Vagina (tissue), 2 donors: Measurements from ENCODE around the gene SOX14. TPM values are rescaled to one million over a fixed set of nuclear protein-coding genes. Genes with fewer than 3 reads are reported as not detected.

ENCODE experiments used
- DNase-seq, 2 donors: peaks; one replicate each; pipeline ENCODE4 v3.0.0-alpha.2; 2017; ENCODE audit errors: extremely low spot score in 2 of 2
- H3K27ac ChIP-seq: fragments of 200-600 bp; sonication (generic); one replicate; pipeline ENCODE4 v1.5.1; 2019
- H3K27me3 ChIP-seq: fragments of 200-600 bp; sonication (generic); one replicate; pipeline ENCODE4 v1.5.1; 2019
- H3K36me3 ChIP-seq, 2 donors: fragments of 200-600 bp; sonication (generic); one replicate each; pipeline ENCODE4 v1.5.1; 2017 to 2019
- H3K4me1 ChIP-seq: fragments of 200-600 bp; sonication (generic); one replicate; pipeline ENCODE4 v1.5.1; 2019
- H3K4me3 ChIP-seq, 2 donors: fragments of 200-600 bp; sonication (generic); 1 replicate in 1 of 2; 2 replicates in 1 of 2; pipeline ENCODE4 v1.5.1; 2016 to 2019
- H3K9me3 ChIP-seq: fragments of 200-600 bp; sonication (generic); one replicate; pipeline ENCODE4 v1.5.1; 2019
- POLR2A ChIP-seq, 2 donors: fragments of 450-650 bp; IDR thresholded peaks; one replicate each; pipeline ENCODE4 v1.6.1; 2017; ENCODE audit warnings: antibody characterized with exemption in 2 of 2, mild to moderate bottlenecking in 2 of 2, moderate library complexity in 2 of 2
- POLR2AphosphoS5 ChIP-seq, 2 donors: sonication (generic); formaldehyde crosslinking; IDR thresholded peaks; one replicate each; pipeline ENCODE4 v1.9.0; 2017; ENCODE audit warnings: antibody characterized with exemption in 2 of 2, mild to moderate bottlenecking in 2 of 2, low read depth in 1 of 2; ENCODE audit not compliant: insufficient read depth in 1 of 2
- intact Hi-C: fragments of 100-400 bp; cut with DNase I; formaldehyde crosslinking; loops from one replicate; pipeline ENCODE4 v1.15.1; 2023
- total RNA-seq: library from RNA; depleted of rRNA; stranded (reverse); fragments of >200 nt; gene quantifications from one replicate; pipeline ENCODE4 v1.2.3, GENCODE V29; 2016
- TF ChIP-seq, protein P1 (sequence below), 3 experiments: fragments of 450-650 bp in 2 of 3; fragments of 200-600 bp in 1 of 3; sonication (generic) in 1 of 3; IDR thresholded peaks; one replicate each; pipeline ENCODE4 v1.5.1; 2017 to 2019; ENCODE audit warnings: antibody characterized with exemption in 3 of 3, mild to moderate bottlenecking in 2 of 3, moderate library complexity in 2 of 3

SOX14 gene
- total RNA-seq, 1 donor from 2014 or later: not detected

DNA sequence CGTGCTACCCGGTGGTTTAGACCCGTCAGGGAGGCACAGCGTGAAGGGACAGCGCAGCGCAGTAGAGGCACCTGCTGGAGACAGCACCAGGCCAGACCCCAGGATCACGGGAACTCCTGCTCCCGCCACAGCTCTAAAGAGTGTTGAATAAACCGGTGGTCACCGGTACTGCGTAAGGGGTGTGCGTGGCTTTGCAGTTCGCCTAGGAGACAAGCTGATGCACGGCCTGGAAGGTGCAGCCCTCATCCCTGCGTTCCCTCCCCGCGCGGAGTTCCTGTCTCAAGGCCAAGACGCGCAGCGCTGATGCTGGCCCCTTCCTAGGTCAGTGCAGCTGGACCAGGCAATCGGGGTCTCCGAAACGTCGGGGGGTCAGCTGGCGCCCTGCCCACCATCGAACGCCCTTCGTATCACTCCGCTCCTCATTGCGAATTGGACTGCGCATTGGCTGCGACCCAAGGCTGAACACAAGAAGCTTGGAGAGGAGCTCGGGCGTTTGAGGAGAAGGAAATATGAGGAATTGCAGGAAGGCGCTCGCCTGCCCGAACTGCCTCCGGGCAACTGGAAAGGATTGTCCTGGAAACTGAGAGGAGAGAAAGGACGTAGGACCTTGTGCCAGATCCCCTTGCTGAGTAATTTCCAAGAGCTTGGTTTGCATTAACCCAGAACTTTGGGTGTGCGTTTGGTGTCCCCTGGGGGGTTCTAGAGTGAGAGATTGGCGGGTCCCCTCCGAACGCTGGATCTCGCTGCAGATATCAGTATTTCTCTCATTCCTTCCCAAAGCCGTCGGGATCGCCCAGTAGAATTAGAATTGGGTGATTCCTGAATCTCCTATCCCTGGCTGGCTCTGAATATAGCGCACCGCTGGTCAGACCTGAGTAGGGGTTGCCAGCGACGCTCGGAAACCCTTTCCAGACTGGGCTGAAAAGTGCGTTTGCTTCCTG, 2.3 kb upstream of the SOX14 start:
- DNase-seq: no peak
- intact Hi-C loops: no loop called here
- H3K4me3 ChIP-seq: no peak overlapping the region
- H3K27ac ChIP-seq: no peak overlapping the region
- peaks cover 17% of the 10 kb centered on the region for H3K4me1 ChIP-seq
- peaks cover 5% of the 10 kb centered on the region for H3K27me3 ChIP-seq
- no peaks in the 10 kb centered on the region for H3K9me3 ChIP-seq
- no peaks in the 10 kb centered on the region for H3K36me3 ChIP-seq
- TF ChIP-seq POLR2AphosphoS5 (IDR thresholded peaks at IDR 0.05; ENCODE audit: insufficient read depth in 1 of 2, low read depth in 1 of 2): no peak
- TF ChIP-seq POLR2A (IDR thresholded peaks at IDR 0.05): no peak
- TF ChIP-seq, protein P1, sequence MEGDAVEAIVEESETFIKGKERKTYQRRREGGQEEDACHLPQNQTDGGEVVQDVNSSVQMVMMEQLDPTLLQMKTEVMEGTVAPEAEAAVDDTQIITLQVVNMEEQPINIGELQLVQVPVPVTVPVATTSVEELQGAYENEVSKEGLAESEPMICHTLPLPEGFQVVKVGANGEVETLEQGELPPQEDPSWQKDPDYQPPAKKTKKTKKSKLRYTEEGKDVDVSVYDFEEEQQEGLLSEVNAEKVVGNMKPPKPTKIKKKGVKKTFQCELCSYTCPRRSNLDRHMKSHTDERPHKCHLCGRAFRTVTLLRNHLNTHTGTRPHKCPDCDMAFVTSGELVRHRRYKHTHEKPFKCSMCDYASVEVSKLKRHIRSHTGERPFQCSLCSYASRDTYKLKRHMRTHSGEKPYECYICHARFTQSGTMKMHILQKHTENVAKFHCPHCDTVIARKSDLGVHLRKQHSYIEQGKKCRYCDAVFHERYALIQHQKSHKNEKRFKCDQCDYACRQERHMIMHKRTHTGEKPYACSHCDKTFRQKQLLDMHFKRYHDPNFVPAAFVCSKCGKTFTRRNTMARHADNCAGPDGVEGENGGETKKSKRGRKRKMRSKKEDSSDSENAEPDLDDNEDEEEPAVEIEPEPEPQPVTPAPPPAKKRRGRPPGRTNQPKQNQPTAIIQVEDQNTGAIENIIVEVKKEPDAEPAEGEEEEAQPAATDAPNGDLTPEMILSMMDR (IDR thresholded peaks at IDR 0.05): no peak

DNA sequence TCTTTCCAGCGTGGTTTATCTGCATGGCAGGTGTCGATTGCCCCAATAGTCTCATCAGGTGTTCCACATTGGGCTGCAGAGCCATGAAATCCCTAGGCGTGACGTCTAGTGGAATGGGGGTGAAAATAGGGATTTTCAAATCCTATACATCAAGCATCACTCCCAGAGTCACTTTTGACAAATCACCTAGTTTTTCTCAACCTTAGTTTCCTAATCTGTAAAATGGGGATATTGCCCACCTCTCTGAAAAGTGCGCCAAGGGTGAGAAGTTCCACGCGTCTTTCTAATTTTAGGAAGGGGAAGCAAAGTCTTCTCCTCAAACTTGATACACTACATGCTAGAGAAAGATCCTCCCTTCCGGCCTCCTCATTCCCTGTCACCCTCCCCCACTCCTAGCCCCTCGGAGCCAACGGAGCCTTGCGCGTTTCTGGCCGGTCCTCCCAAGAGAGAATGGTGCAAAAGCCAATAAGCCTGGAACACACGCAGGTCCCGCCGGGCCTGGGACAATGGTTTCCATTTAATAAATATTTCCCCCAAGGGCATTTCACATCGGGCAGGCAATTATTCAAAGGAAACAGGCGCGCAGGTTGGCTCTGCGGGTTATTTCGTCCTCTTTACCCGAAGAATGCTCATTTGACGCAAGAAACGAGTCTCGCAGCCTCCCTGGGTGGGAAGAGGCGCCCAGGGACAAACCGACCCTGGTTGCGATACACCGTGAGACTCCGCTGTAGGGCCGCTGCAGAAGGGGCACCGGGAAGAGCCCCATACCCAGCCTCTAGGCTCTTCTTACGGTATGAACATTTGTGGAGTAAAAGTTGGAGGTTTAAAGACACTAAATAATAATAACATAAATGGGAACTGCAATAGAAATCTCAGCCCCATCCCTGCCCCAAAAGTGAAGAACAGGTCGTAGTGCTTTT, 1.2 kb upstream of the SOX14 start:
- Histone ChIP-seq H3K27ac (no peak overlapping the region), H3K4me1 (peaks cover 20% of the 10 kb centered on the region), H3K36me3 (no peaks in the 10 kb centered on the region), H3K9me3 (no peaks in the 10 kb centered on the region), H3K27me3 (peaks cover 5% of the 10 kb centered on the region), H3K4me3 (no peak overlapping the region)
- no peak for DNase-seq
- intact Hi-C loops: no loop called here
- TF ChIP-seq POLR2A (IDR thresholded peaks at IDR 0.05): no peak
- TF ChIP-seq, protein P1 (IDR thresholded peaks at IDR 0.05): no peak

DNA sequence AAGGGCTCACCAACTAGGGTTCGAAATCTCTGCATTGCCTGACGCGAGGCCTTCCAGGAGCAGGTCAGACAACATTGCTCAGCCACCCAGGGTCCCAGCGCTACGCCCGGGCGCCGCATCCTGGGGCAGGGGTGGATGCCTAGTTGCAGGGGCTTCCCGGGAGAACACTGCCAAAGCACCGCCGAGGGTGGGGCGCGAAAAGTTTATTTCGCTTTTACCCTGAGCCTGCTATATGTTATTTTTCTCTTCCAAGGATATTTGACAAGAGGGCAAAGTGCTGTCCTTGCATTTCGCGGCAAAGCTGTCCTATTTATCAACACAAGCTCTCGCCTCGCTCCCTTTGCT, 549 bp upstream of the SOX14 start:
- no peak overlapping the region for H3K27ac ChIP-seq
- H3K4me1 ChIP-seq: peaks cover 27% of the 10 kb centered on the region
- H3K27me3 ChIP-seq: peaks cover 5% of the 10 kb centered on the region
- no peak for TF ChIP-seq POLR2A (IDR thresholded peaks at IDR 0.05)
- no peak for TF ChIP-seq POLR2AphosphoS5 (IDR thresholded peaks at IDR 0.05; ENCODE audit: insufficient read depth in 1 of 2, low read depth in 1 of 2)
- TF ChIP-seq, protein P1 (IDR thresholded peaks at IDR 0.05): no peak
- H3K4me3 ChIP-seq: no peak overlapping the region
- H3K36me3 ChIP-seq: no peaks in the 10 kb centered on the region
- intact Hi-C loops: no loop called here
- no peak for DNase-seq
- no peaks in the 10 kb centered on the region for H3K9me3 ChIP-seq

DNA sequence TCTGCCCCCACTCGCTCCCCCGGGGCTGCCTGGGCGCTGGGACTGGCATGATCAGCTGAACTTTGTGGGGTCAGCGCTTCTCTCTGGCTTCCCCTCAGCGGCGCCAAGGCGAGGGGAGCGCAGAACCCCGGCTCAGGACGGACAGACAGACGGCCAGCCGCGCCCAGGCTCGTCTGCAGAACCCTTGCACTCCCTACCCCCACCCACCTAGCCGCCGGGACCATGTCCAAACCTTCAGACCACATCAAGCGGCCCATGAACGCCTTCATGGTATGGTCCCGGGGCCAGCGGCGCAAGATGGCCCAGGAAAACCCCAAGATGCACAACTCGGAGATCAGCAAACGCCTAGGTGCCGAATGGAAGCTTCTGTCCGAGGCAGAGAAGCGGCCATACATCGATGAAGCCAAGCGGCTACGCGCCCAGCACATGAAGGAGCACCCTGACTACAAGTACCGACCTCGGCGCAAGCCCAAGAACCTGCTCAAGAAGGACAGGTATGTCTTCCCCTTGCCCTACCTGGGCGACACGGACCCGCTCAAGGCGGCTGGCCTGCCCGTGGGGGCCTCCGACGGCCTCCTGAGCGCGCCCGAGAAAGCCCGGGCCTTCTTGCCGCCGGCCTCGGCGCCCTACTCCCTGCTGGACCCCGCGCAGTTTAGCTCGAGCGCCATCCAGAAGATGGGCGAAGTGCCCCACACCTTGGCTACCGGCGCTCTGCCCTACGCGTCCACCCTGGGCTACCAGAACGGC, 621 bp downstream of the SOX14 start:
- intact Hi-C loops: no loop called here
- H3K4me3 ChIP-seq: no peak overlapping the region
- no peak for TF ChIP-seq POLR2AphosphoS5 (IDR thresholded peaks at IDR 0.05; ENCODE audit: insufficient read depth in 1 of 2, low read depth in 1 of 2)
- TF ChIP-seq POLR2A (IDR thresholded peaks at IDR 0.05): no peak
- TF ChIP-seq, protein P1 (IDR thresholded peaks at IDR 0.05): no peak
- no peak overlapping the region for H3K27ac ChIP-seq
- no peaks in the 10 kb centered on the region for H3K36me3 ChIP-seq
- H3K9me3 ChIP-seq: no peaks in the 10 kb centered on the region
- no peak for DNase-seq
- H3K4me1 ChIP-seq: peaks cover 35% of the 10 kb centered on the region
- peaks cover 5% of the 10 kb centered on the region for H3K27me3 ChIP-seq
